Head of caudate nucleus (tissue), 42 donors: ENCODE data around the gene KCTD21.

Source experiments
- DNase-seq, 42 donors: peaks; one replicate each; pipeline versions ENCODE4 v3.0.0 to v3.0.0-alpha.2; 2020 to 2021; ENCODE audit warnings: mixed read lengths in 7 of 42
- intact Hi-C: fragments of 100-400 bp; cut with DNase I; formaldehyde crosslinking; loops from one replicate; pipeline ENCODE4 v1.15.0; 2022

The KCTD21 gene

GRCh38 chr11:78207532-78208256 is 19.3 kb upstream of the KCTD21 start:
- DNase-seq, result peak in 1 of 42 donors; percentile 1
- intact Hi-C loops, result no loop called here

- DNase-seq, result peak in 1 of 42 donors; percentile 0
- intact Hi-C loops, result no loop called here
These were observed 17.3 kb upstream of the KCTD21 start for GRCh38 chr11:78205691-78206090.

GRCh38 chr11:78205256-78205655 is 16.8 kb upstream of the KCTD21 start:
- peak in 1 of 42 donors; percentile 1 for DNase-seq
- intact Hi-C loops, result no loop called here

GRCh38 chr11:78203184-78203583 is 14.8 kb upstream of the KCTD21 start:
- intact Hi-C loops, result no loop called here
- DNase-seq, result peak in 1 of 42 donors; percentile 3

GRCh38 chr11:78202733-78203167 is 14.3 kb upstream of the KCTD21 start:
- no peak for DNase-seq
- intact Hi-C loops, result no loop called here

GRCh38 chr11:78201096-78201818 is 12.8 kb upstream of the KCTD21 start:
- intact Hi-C loops, result no loop called here
- peak in 1 of 42 donors; percentile 4 for DNase-seq

GRCh38 chr11:78200553-78200952 is 12.1 kb upstream of the KCTD21 start:
- intact Hi-C loops, result no loop called here

GRCh38 chr11:78200061-78200460 is 11.6 kb upstream of the KCTD21 start:
- intact Hi-C loops, result no loop called here
- peak in 2 of 42 donors; percentile 0 to 13 for DNase-seq

More at GRCh38 chr11:78200553-78200952, 12.1 kb upstream of the KCTD21 start:
- peak in 1 of 42 donors; percentile 8 for DNase-seq

GRCh38 chr11:78199653-78200015 is 11.2 kb upstream of the KCTD21 start:
- DNase-seq, result peak in 1 of 42 donors; percentile 5
- intact Hi-C loops, result no loop called here

GRCh38 chr11:78199015-78199652 is 10.7 kb upstream of the KCTD21 start:
- intact Hi-C loops, result no loop called here
- peak in 2 of 42 donors; percentile 1 to 7 for DNase-seq

- intact Hi-C loops, result no loop called here
- peak in 1 of 42 donors; percentile 16 for DNase-seq
These were observed 9.4 kb upstream of the KCTD21 start for GRCh38 chr11:78197816-78198215.

GRCh38 chr11:78196661-78197091 is 8.2 kb upstream of the KCTD21 start:
- intact Hi-C loops, result no loop called here
- peak in 1 of 42 donors; percentile 24 for DNase-seq

GRCh38 chr11:78195917-78196560 is 7.6 kb upstream of the KCTD21 start:
- peak in 8 of 42 donors; percentile 1 to 48 (median 31) for DNase-seq
- intact Hi-C loops, result no loop called here

GRCh38 chr11:78194490-78194889 is 6.1 kb upstream of the KCTD21 start:
- no peak for DNase-seq

GRCh38 chr11:78193806-78194205 is 5.4 kb upstream of the KCTD21 start:
- DNase-seq, result peak in 2 of 42 donors; percentile 14 to 29
- intact Hi-C loops, result no loop called here

More at GRCh38 chr11:78194490-78194889, 6.1 kb upstream of the KCTD21 start:
- intact Hi-C loops, result no loop called here

- DNase-seq, result peak in 3 of 42 donors; percentile 2 to 24 (median 15)
- intact Hi-C loops, result no loop called here
These were observed 4.5 kb upstream of the KCTD21 start for GRCh38 chr11:78192911-78193351.

GRCh38 chr11:78192223-78192719 is 3.8 kb upstream of the KCTD21 start:
- DNase-seq, result peak in 2 of 42 donors; percentile 3 to 13
- intact Hi-C loops, result no loop called here

GRCh38 chr11:78190871-78191538 is 2.6 kb upstream of the KCTD21 start:
- peak in 1 of 42 donors; percentile 2 for DNase-seq
- intact Hi-C loops, result no loop called here
